ENCODE measurements around the gene BRINP3.

GRCh38 chr1:190212450-190212849 lies 265.2 kb downstream of the BRINP3 start:
- no peak for TF ChIP-seq POLR2AphosphoS5 (IDR thresholded peaks at IDR 0.05; ENCODE audit: low read depth)
- no peak for TF ChIP-seq CTCF (conservative IDR thresholded peaks at IDR 0.05; ENCODE audit: low read depth in 2 of 2)
- no peak for TF ChIP-seq EZH2 (IDR thresholded peaks at IDR 0.05; ENCODE audit: low read depth, unreplicated experiment)
- TF ChIP-seq REST (IDR thresholded peaks at IDR 0.05; ENCODE audit: unreplicated experiment) = no peak
- TF ChIP-seq JUNB (IDR thresholded peaks at IDR 0.05; ENCODE audit: unreplicated experiment) = no peak
- TF ChIP-seq CREB1 (CRISPR knock-in tag; IDR thresholded peaks at IDR 0.05; ENCODE audit: low read depth) = no peak
